PC-3 (cell line): ENCODE results near the gene CBARP.

Experiments
- CTCF ChIP-seq: fragments of 300-600 bp; sonication (generic); conservative IDR thresholded peaks from 2 replicates; pipeline ENCODE4 v1.5.1; 2017; ENCODE audit warnings: antibody characterized with exemption, low read depth, mild to moderate bottlenecking, low read length
- EZH2phosphoT487 ChIP-seq: fragments of 300-600 bp; sonication (generic); IDR thresholded peaks from 2 replicates; pipeline ENCODE4 v1.6.1; 2018; ENCODE audit warnings: mild to moderate bottlenecking, antibody characterized with exemption, low read length, borderline replicate concordance

GRCh38 chr19:1220477-1220930, 17.3 kb downstream of the CBARP start:
- TF ChIP-seq EZH2phosphoT487 (no peak), CTCF (no peak)
